ENCODE results near the gene NKG7.
A peak's percentile ranks its signal among the peaks of the same experiment; 100 is the strongest.
"Not testable (repeated sequence)": the region's sequence is repeated elsewhere in the genome, so short reads cannot be mapped to it uniquely, and the experiment has no call there.

The NKG7 gene

GRCh38 chr19:51372649-51373504 lies at the start of gene NKG7:
Gene NKG7, minus strand, starts transcription at chr19:51372654. Its CDS starts 119 bp downstream, at chr19:51372535.
- DNase-seq = peak; percentile 31

- peak; percentile 81 for DNase-seq
Observed at GRCh38 chr19:51422053-51422448, 49.6 kb upstream of the NKG7 start.

GRCh38 chr19:51421229-51422052 lies 49.0 kb upstream of the NKG7 start:
- DNase-seq = no peak

- DNase-seq = not testable (repeated sequence)
Observed at GRCh38 chr19:51420511-51420910, 48.1 kb upstream of the NKG7 start.

GRCh38 chr19:51418707-51419106 lies 46.3 kb upstream of the NKG7 start:
- no peak for DNase-seq

- DNase-seq = no peak
Observed at GRCh38 chr19:51417810-51418157, 45.3 kb upstream of the NKG7 start.

GRCh38 chr19:51417107-51417809 lies 44.8 kb upstream of the NKG7 start, which contains the start of gene SIGLEC10:
Gene SIGLEC10, minus strand, starts transcription at chr19:51417642. Its CDS starts 61 bp downstream, at chr19:51417581.
- peak; percentile 38 for DNase-seq

- not testable (repeated sequence) for DNase-seq
Observed at GRCh38 chr19:51416422-51416821, 44.0 kb upstream of the NKG7 start.

GRCh38 chr19:51415187-51415586 lies 42.7 kb upstream of the NKG7 start:
- DNase-seq = no peak

- no peak for DNase-seq
Observed at GRCh38 chr19:51410950-51411748, 38.7 kb upstream of the NKG7 start.

- peak; percentile 54 for DNase-seq
Observed at GRCh38 chr19:51407511-51408131, 35.2 kb upstream of the NKG7 start.

- no peak for DNase-seq
Observed at GRCh38 chr19:51402117-51402516, 29.7 kb upstream of the NKG7 start.

GRCh38 chr19:51399936-51400335 lies 27.5 kb upstream of the NKG7 start:
- DNase-seq = not testable (repeated sequence)

- DNase-seq = no peak
Observed at GRCh38 chr19:51399231-51399630, 26.8 kb upstream of the NKG7 start.

- peak; percentile 63 for DNase-seq
Observed at GRCh38 chr19:51398096-51398704, 25.7 kb upstream of the NKG7 start.

GRCh38 chr19:51397453-51397852 lies 25.0 kb upstream of the NKG7 start:
- DNase-seq = not testable (repeated sequence)

GRCh38 chr19:51396175-51396574 lies 23.7 kb upstream of the NKG7 start:
- no peak for DNase-seq

GRCh38 chr19:51394050-51394836 lies 21.8 kb upstream of the NKG7 start:
- peak; percentile 100 for DNase-seq

GRCh38 chr19:51392701-51393100 lies 20.2 kb upstream of the NKG7 start:
- no peak for DNase-seq

- no peak for DNase-seq
Observed at GRCh38 chr19:51391073-51391611, 18.7 kb upstream of the NKG7 start.
